ENCODE results near the gene MTX2. TPM values are rescaled to one million over a fixed set of nuclear protein-coding genes. Genes with fewer than 3 reads are reported as not detected.

MTX2 gene
- total and polyA plus RNA-seq, 10 of the 15 experiments (the other 5 are each of a cell fraction or from before 2014, with no cell fraction given) = 15.7 to 78.1 (median 55.0) TPM

DNA sequence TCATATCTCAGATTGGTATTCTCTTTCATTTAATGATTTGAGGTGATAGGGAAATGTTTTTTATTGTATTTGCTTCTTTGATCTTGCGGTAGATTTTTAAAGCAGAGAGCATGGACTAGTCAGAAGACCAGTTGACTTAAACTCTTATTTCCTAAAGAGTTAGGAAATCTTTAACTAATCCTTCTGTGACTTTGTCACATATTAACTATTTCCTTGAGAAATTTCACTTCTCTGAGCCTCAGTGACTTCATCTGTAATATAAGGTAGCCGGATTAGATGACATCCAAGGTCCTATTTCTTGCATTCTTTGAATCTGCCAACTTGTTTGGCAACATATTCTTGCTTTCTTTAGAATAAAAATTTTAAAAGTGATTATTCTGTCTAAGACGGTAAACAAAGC lies 55.6 kb downstream of the MTX2 start:
- Histone ChIP-seq H3K4me2 (ENCODE audit: control insufficient read depth, insufficient read depth) (no peak overlapping the region), H3K36me3 (ENCODE audit: control insufficient read depth in 2 of 2, insufficient read depth in 2 of 2, low read length in 1 of 2) (peaks cover 0 to 6% of the 10 kb centered on the region in 2 experiments; a peak in 2 of 4 replicates), H4K20me1 (ENCODE audit: control insufficient read depth, insufficient read depth) (no peaks in the 10 kb centered on the region), H3K27ac (ENCODE audit: control insufficient read depth, insufficient read depth) (no peak overlapping the region), H3K9me3 (replicated peaks; ENCODE audit: control insufficient read depth, insufficient read depth, low read length) (no peaks in the 10 kb centered on the region), H3K79me2 (ENCODE audit: control insufficient read depth, insufficient read depth, low read length) (no peaks in the 10 kb centered on the region), H3K9ac (ENCODE audit: control insufficient read depth, insufficient read depth, low read length) (no peak overlapping the region), H3K27me3 (replicated peaks in 1 of 2; ENCODE audit: control insufficient read depth in 2 of 2, insufficient read depth in 2 of 2, low read length in 1 of 2) (no peaks in the 10 kb centered on the region), H3K4me3 (no peak overlapping the region), H2AFZ (ENCODE audit: control insufficient read depth, low read depth, low read length) (no peak overlapping the region), H3K4me1 (ENCODE audit: control insufficient read depth, insufficient read depth, low read length) (no peaks in the 10 kb centered on the region)
- TF ChIP-seq, protein P1, sequence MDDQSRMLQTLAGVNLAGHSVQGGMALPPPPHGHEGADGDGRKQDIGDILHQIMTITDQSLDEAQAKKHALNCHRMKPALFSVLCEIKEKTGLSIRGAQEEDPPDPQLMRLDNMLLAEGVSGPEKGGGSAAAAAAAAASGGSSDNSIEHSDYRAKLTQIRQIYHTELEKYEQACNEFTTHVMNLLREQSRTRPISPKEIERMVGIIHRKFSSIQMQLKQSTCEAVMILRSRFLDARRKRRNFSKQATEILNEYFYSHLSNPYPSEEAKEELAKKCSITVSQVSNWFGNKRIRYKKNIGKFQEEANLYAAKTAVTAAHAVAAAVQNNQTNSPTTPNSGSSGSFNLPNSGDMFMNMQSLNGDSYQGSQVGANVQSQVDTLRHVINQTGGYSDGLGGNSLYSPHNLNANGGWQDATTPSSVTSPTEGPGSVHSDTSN (IDR thresholded peaks at IDR 0.05; ENCODE audit: insufficient replicate concordance, low read depth, low read length) = no peak
- TF ChIP-seq, protein P2, sequence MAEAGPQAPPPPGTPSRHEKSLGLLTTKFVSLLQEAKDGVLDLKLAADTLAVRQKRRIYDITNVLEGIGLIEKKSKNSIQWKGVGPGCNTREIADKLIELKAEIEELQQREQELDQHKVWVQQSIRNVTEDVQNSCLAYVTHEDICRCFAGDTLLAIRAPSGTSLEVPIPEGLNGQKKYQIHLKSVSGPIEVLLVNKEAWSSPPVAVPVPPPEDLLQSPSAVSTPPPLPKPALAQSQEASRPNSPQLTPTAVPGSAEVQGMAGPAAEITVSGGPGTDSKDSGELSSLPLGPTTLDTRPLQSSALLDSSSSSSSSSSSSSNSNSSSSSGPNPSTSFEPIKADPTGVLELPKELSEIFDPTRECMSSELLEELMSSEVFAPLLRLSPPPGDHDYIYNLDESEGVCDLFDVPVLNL (IDR thresholded peaks at IDR 0.05; ENCODE audit: low read depth, low read length) = no peak
- TF ChIP-seq MXI1 (IDR thresholded peaks at IDR 0.05; ENCODE audit: low read depth, low read length) (no peak), MYB (IDR thresholded peaks at IDR 0.05; ENCODE audit: borderline replicate concordance, low read depth, low read length) (no peak), NRF1 (conservative IDR thresholded peaks at IDR 0.05; ENCODE audit: low read depth, low read length) (no peak), BACH1 (IDR thresholded peaks at IDR 0.05; ENCODE audit: borderline replicate concordance) (no peak), ZNF207 (IDR thresholded peaks at IDR 0.05; ENCODE audit: borderline replicate concordance) (no peak), TCF12 (IDR thresholded peaks at IDR 0.05; ENCODE audit: low read depth, low read length) (no peak), HDGF (IDR thresholded peaks at IDR 0.05) (no peak), ZNF217 (IDR thresholded peaks at IDR 0.05) (no peak)
- FAIRE-seq (no peak), ATAC-seq (no peak), DNase-seq (ENCODE audit: low read depth, low spot score) (no peak)
- RAD21 ChIA-PET (ENCODE audit: unreplicated experiment) = no interaction called here
- CTCF ChIA-PET = no interaction called here
- in situ Hi-C loops (cut with MboI) (no loop called here), intact Hi-C loops (cut with micrococcal nuclease; ENCODE audit: unreplicated experiment) (no loop called here)
- 98% methylated on average over 3 of the region's 3 CpGs for WGBS (ENCODE audit: insufficient coverage, insufficient replicate concordance, low lambda C conversion rate, missing lambda C conversion rate)
- SMC1A ChIA-PET (ENCODE audit: uncharacterized antibody, unreplicated experiment) = no interaction called here
- POLR2A ChIA-PET = no interaction called here
- BruUV-seq (replicated peaks) = no TSS peak
